Tibial nerve (tissue), 4 donors: Measurements from ENCODE around the gene SAP30L. TPM values are rescaled to one million over a fixed set of nuclear protein-coding genes. Genes with fewer than 3 reads are reported as not detected.

Experiments
- DNase-seq, 2 donors: peaks; one replicate each; pipeline ENCODE4 v3.0.0-alpha.2; 2019; ENCODE audit warnings: low spot score in 2 of 2
- H3K27ac ChIP-seq, 4 donors: fragments of 200-600 bp; sonication (generic) in 3 of 4; one replicate each; pipeline ENCODE4 v1.5.1; 2017 to 2019; ENCODE audit warnings: mild to moderate bottlenecking in 1 of 4
- H3K27me3 ChIP-seq, 2 donors: fragments of 200-600 bp; sonication (generic) in 1 of 2; one replicate each; pipeline versions ENCODE4 v1.5.1 to v1.6.0; 2017 to 2019
- H3K36me3 ChIP-seq, 3 donors: fragments of 200-600 bp; sonication (generic); one replicate each; pipeline ENCODE4 v1.5.1; 2018 to 2019
- H3K4me1 ChIP-seq, 4 donors: fragments of 200-600 bp; sonication (generic) in 3 of 4; one replicate each; pipeline ENCODE4 v1.5.1; 2017 to 2019
- H3K4me3 ChIP-seq, 4 donors: fragments of 200-600 bp; sonication (generic) in 3 of 4; one replicate each; pipeline ENCODE4 v1.5.1; 2017 to 2019; ENCODE audit warnings: mild to moderate bottlenecking in 1 of 4, moderate library complexity in 1 of 4
- H3K9me3 ChIP-seq, 4 donors: fragments of 200-600 bp; sonication (generic) in 3 of 4; one replicate each; pipeline ENCODE4 v1.5.1; 2017 to 2019
- CTCF ChIP-seq, 5 experiments: fragments of 200-600 bp in 3 of 5; fragments of 450-650 bp in 2 of 5; sonication (generic) in 3 of 5; IDR thresholded peaks; one replicate each; pipeline ENCODE4 v1.5.1; 2016 to 2019; ENCODE audit warnings: antibody characterized with exemption in 5 of 5, mild to moderate bottlenecking in 3 of 5, moderate library complexity in 2 of 5
- EP300 ChIP-seq, 2 donors: sonication (generic); formaldehyde crosslinking; IDR thresholded peaks; one replicate each; pipeline ENCODE4 v1.6.1; 2017; ENCODE audit warnings: antibody characterized with exemption in 2 of 2, mild to moderate bottlenecking in 1 of 2
- POLR2A ChIP-seq, 2 donors: fragments of 450-650 bp; IDR thresholded peaks; one replicate each; pipeline ENCODE4 v1.6.1; 2017; ENCODE audit warnings: antibody characterized with exemption in 2 of 2, mild to moderate bottlenecking in 2 of 2, moderate library complexity in 2 of 2
- WGBS, 2 donors: methylation state at CpG; one replicate each; pipeline ENCODE4 v1.1.5; 2018; 5-methylcytosine and 5-hydroxymethylcytosine counted together
- total RNA-seq, 4 donors: library from RNA; depleted of rRNA; stranded (reverse); fragments of >200 nt; gene quantifications; one replicate each; pipeline ENCODE4 v1.1.0, GENCODE V29; 2016

Gene SAP30L
- total RNA-seq, 4 donors from 2014 or later = 30.0 to 60.5 (median 38.6) TPM

GRCh38 chr5:154476354-154477205, 30.8 kb downstream of the SAP30L start:
- TF ChIP-seq POLR2A (IDR thresholded peaks at IDR 0.05) = no peak
- TF ChIP-seq CTCF (IDR thresholded peaks at IDR 0.05) = no peak
- no peak for TF ChIP-seq EP300 (IDR thresholded peaks at IDR 0.05)
- Histone ChIP-seq H3K9me3 (no peaks in the 10 kb centered on the region), H3K4me3 (peak overlapping the region in 1 of 4 donors; percentile 37), H3K4me1 (peaks cover 0 to 80% (median 48%) of the 10 kb centered on the region in 4 donors), H3K27me3 (peaks cover 17 to 100% of the 10 kb centered on the region in 2 donors), H3K27ac (no peak overlapping the region), H3K36me3 (no peaks in the 10 kb centered on the region)
- WGBS, 2 donors = 5% methylated on average over 32 to 35 of the region's 38 CpGs
- DNase-seq = no peak

GRCh38 chr5:154477382-154478223, 31.8 kb downstream of the SAP30L start:
- TF ChIP-seq CTCF (IDR thresholded peaks at IDR 0.05) (no peak), EP300 (IDR thresholded peaks at IDR 0.05) (no peak), POLR2A (IDR thresholded peaks at IDR 0.05) (no peak)
- no peaks in the 10 kb centered on the region for H3K36me3 ChIP-seq
- peaks cover 0 to 81% (median 48%) of the 10 kb centered on the region in 4 donors for H3K4me1 ChIP-seq
- H3K9me3 ChIP-seq = no peaks in the 10 kb centered on the region
- H3K27me3 ChIP-seq = peaks cover 17 to 100% of the 10 kb centered on the region in 2 donors
- H3K4me3 ChIP-seq = peak overlapping the region; percentile 7 to 37 (median 22)
- no peak for DNase-seq
- 1 to 3% methylated on average over 60 to 67 of the region's 68 CpGs for WGBS, 2 donors
- no peak overlapping the region for H3K27ac ChIP-seq

GRCh38 chr5:154478224-154478565, 32.4 kb downstream of the SAP30L start, which contains the start of gene HAND1:
Gene HAND1 (minus strand): TSS chr5:154478227. CDS start chr5:154478008, 219 bp downstream.
- TF ChIP-seq POLR2A (IDR thresholded peaks at IDR 0.05) = no peak
- no peak for TF ChIP-seq CTCF (IDR thresholded peaks at IDR 0.05)
- TF ChIP-seq EP300 (IDR thresholded peaks at IDR 0.05) = no peak
- 1 to 4% methylated on average over 17 to 18 of the region's 20 CpGs for WGBS, 2 donors
- H3K27ac ChIP-seq = no peak within 1 kb of the TSS
- DNase-seq = no peak
- peaks cover 0 to 80% (median 45%) of the 10 kb centered on the region in 4 donors for H3K4me1 ChIP-seq
- peak within 1 kb of the TSS; percentile 7 to 37 (median 22) for H3K4me3 ChIP-seq
- H3K27me3 ChIP-seq = peaks cover 20 to 100% of the 10 kb centered on the region in 2 donors
- no peaks in the 10 kb centered on the region for H3K9me3 ChIP-seq
- no peaks in the 10 kb centered on the region for H3K36me3 ChIP-seq

GRCh38 chr5:154478752-154479159, 33.0 kb downstream of the SAP30L start:
- Histone ChIP-seq H3K4me1 (peaks cover 0 to 78% (median 44%) of the 10 kb centered on the region in 4 donors), H3K27ac (no peak overlapping the region), H3K4me3 (peak overlapping the region in 1 of 4 donors; percentile 37), H3K36me3 (no peaks in the 10 kb centered on the region), H3K27me3 (peaks cover 21 to 100% of the 10 kb centered on the region in 2 donors), H3K9me3 (no peaks in the 10 kb centered on the region)
- no peak for DNase-seq
- WGBS, 2 donors = 2 to 4% methylated on average over 14 to 27 of the region's 27 CpGs
- TF ChIP-seq POLR2A (IDR thresholded peaks at IDR 0.05) (no peak), EP300 (IDR thresholded peaks at IDR 0.05) (no peak), CTCF (IDR thresholded peaks at IDR 0.05) (no peak)
